Stimulated activated CD4-positive, alpha-beta T cell treated with anti-CD3 and anti-CD28 coated beads, TNF-alpha, amount 100 ng/mL, for 4 hours (primary cell): ENCODE results near the gene RAB3IL1.

ENCODE experiments used
- DNase-seq, 3 experiments: peaks; one replicate each; pipeline ENCODE4 v3.0.0-alpha.2; 2020; ENCODE audit warnings: low read depth in 3 of 3

The RAB3IL1 gene

GRCh38 chr11:61952882-61953281, 35.5 kb upstream of the RAB3IL1 start:
- no peak for DNase-seq

- DNase-seq = no peak
Observed at GRCh38 chr11:61951484-61952135, 34.2 kb upstream of the RAB3IL1 start.

GRCh38 chr11:61950035-61950547, 32.7 kb upstream of the RAB3IL1 start, which contains the start of gene BEST1:
TSS of gene BEST1 (plus strand) at chr11:61950351. CDS start at chr11:61951807, 1,456 bp downstream.
- no peak for DNase-seq

GRCh38 chr11:61949169-61950034, 32.0 kb upstream of the RAB3IL1 start:
- no peak for DNase-seq

- DNase-seq = no peak
Observed at GRCh38 chr11:61948505-61948904, 31.1 kb upstream of the RAB3IL1 start.

- DNase-seq = peak; percentile 25 to 38 (median 37)
Observed at GRCh38 chr11:61947486-61948210, 30.3 kb upstream of the RAB3IL1 start.

- no peak for DNase-seq
Observed at GRCh38 chr11:61946894-61947293, 29.5 kb upstream of the RAB3IL1 start.

- DNase-seq = no peak
Observed at GRCh38 chr11:61945191-61945590, 27.8 kb upstream of the RAB3IL1 start.

GRCh38 chr11:61940466-61940865, 23.1 kb upstream of the RAB3IL1 start:
- no peak for DNase-seq

- no peak for DNase-seq
Observed at GRCh38 chr11:61935861-61936260, 18.5 kb upstream of the RAB3IL1 start.

- DNase-seq = no peak
Observed at GRCh38 chr11:61930933-61931332, 13.6 kb upstream of the RAB3IL1 start.

GRCh38 chr11:61928606-61929005, 11.2 kb upstream of the RAB3IL1 start:
- DNase-seq = no peak

GRCh38 chr11:61927501-61927900, 10.1 kb upstream of the RAB3IL1 start:
- no peak for DNase-seq

GRCh38 chr11:61926235-61926634, 8.9 kb upstream of the RAB3IL1 start:
- DNase-seq = no peak

GRCh38 chr11:61925736-61926135, 8.4 kb upstream of the RAB3IL1 start:
- DNase-seq = no peak

- DNase-seq = no peak
Observed at GRCh38 chr11:61924064-61924455, 6.7 kb upstream of the RAB3IL1 start.

- no peak for DNase-seq
Observed at GRCh38 chr11:61923166-61924063, 6.0 kb upstream of the RAB3IL1 start.

GRCh38 chr11:61922539-61922938, 5.2 kb upstream of the RAB3IL1 start:
- DNase-seq = no peak

GRCh38 chr11:61921446-61921845, 4.1 kb upstream of the RAB3IL1 start:
- DNase-seq = no peak

- no peak for DNase-seq
Observed at GRCh38 chr11:61919705-61920631, 2.6 kb upstream of the RAB3IL1 start.
